Cardiac fibroblast (primary cell): ENCODE measurements around the gene PFN3.
A peak's percentile ranks its signal among the peaks of the same experiment; 100 is the strongest.
"Not testable (repeated sequence)": the region's sequence is repeated elsewhere in the genome, so short reads cannot be mapped to it uniquely, and the experiment has no call there.

Source experiments
- DNase-seq, 2 donors: peaks; one replicate each; pipeline versions ENCODE4 v3.0.0 to v3.0.0-alpha.2; 2010; ENCODE audit warnings: low read depth in 2 of 2
- H3K4me3 ChIP-seq, 2 donors: replicated peaks in 1 of 2; 1 replicate in 1 of 2; 2 replicates in 1 of 2; pipeline ENCODE4 v1.5.1; 2011; ENCODE audit warnings: low read depth in 2 of 2, low read length in 2 of 2, mild to moderate bottlenecking in 2 of 2, moderate library complexity in 1 of 2
- TF ChIP-seq, protein P1 (sequence below): IDR thresholded peaks from one replicate; pipeline ENCODE4 v1.5.1; 2011; ENCODE audit warnings: low read depth, mild to moderate bottlenecking, low read length, inconsistent platforms

The PFN3 gene

DNA sequence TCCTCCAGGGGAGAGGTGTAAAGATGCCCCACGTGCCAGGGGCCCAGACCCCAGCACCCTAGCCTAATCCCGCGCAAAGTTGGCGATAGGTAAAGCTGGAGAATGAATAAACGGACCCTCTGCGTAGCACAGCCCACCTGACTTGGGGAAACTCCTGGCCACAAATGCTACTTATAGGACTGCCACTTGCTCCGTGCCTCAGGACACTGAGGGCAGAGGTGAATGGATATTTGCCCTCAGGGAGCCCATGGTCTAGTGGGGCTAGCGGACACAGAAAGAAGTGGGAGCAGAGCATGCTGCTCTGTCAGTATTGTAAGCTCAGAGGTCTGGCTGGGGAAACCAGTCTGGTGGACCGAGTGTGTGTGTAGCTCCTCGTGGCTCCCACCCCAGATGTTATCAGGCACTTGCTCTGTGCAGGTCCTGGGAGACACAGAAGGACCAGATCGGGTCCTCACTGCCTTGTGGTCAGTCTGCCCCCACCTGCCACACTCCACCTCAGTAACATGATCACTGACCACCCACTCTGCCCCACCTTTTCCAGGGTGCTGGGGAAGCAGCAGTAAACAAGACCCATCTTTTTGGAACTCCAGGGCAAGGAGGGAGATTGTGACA is 26.9 kb upstream of the PFN3 start:
- TF ChIP-seq, protein P1, sequence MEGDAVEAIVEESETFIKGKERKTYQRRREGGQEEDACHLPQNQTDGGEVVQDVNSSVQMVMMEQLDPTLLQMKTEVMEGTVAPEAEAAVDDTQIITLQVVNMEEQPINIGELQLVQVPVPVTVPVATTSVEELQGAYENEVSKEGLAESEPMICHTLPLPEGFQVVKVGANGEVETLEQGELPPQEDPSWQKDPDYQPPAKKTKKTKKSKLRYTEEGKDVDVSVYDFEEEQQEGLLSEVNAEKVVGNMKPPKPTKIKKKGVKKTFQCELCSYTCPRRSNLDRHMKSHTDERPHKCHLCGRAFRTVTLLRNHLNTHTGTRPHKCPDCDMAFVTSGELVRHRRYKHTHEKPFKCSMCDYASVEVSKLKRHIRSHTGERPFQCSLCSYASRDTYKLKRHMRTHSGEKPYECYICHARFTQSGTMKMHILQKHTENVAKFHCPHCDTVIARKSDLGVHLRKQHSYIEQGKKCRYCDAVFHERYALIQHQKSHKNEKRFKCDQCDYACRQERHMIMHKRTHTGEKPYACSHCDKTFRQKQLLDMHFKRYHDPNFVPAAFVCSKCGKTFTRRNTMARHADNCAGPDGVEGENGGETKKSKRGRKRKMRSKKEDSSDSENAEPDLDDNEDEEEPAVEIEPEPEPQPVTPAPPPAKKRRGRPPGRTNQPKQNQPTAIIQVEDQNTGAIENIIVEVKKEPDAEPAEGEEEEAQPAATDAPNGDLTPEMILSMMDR, result no peak
- peak overlapping the region; percentile 67 to 76 for H3K4me3 ChIP-seq
- no peak for DNase-seq

DNA sequence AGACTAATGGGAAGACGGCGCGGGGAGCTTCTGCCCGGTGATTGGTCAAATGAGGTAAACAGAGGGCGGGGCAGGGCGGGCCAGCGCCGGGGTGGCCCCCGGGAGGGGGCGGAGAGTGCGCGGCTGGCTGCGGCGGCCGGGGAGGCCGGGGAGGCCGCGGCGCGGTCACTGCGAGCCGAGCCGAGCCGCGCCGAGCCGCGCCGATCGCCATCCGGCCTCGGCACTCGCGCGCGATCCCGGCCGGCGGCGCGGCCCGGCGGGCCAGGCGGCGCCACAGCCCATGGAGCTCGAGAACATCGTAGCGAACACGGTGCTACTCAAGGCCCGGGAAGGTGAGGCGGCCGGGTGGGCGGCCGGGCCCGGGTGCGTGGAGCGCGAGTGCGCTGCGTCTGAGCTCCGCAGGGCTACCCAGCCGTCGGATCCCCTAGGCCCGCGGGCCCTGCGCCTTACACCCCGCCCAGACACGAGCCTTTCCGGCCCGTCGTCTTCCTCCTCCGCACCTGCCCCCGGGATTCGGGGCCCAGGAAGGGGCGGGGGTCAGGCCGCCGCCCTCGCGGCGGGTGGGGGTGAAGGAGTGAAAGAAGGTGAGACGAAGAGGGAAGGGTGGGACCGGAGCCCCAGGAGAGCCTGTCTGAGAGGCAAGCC is 26.2 kb upstream of the PFN3 start, which contains the start of gene GRK6:
Gene GRK6 (plus strand): TSS at position 111 of the 645 bp plus-strand sequence. CDS start 170 bp downstream, at position 281.
- peak in 1 of 2 donors; percentile 37 for DNase-seq
- H3K4me3 ChIP-seq, result peak within 1 kb of the TSS; percentile 67 to 76
- TF ChIP-seq, protein P1, result no peak

DNA sequence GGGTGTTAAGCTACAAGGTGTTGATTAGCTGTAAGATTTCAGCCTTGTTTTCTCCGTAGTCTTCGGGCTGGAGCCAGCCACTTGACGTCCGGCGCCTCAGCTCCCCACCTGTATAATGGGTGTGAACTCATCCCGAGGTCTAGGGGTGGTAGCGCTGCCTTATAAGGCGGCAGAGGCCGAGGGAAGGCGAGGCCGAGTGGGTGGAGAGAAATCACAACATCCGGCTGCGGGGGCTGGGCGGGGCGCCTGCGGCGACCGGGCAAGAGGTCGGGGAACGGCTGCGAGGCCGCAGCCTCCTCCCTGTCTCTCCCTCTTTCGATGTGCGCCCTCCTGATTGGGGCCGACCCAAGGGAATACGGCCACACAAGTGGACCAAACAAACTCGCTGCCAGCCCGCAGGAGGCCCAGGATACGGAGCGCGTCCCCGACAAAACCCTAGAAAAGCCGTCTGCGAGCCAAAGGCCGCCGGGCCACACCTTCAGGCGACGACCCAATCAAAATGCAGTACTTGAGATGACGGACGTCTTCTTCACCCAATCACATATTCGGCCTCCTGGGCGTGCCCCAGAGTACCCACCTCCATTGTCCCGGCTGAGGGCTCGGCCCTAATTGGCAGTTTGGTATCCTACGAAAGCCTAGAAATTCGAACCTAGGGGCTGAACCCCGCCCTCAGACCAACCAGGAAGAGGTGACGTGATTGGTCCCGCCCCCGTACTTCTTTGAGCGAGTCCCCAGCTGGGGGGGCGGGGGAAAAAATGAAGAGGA is 25.5 kb upstream of the PFN3 start:
- TF ChIP-seq, protein P1, result no peak
- DNase-seq, result peak; percentile 100
- peak overlapping the region; percentile 58 to 65 for H3K4me3 ChIP-seq

DNA sequence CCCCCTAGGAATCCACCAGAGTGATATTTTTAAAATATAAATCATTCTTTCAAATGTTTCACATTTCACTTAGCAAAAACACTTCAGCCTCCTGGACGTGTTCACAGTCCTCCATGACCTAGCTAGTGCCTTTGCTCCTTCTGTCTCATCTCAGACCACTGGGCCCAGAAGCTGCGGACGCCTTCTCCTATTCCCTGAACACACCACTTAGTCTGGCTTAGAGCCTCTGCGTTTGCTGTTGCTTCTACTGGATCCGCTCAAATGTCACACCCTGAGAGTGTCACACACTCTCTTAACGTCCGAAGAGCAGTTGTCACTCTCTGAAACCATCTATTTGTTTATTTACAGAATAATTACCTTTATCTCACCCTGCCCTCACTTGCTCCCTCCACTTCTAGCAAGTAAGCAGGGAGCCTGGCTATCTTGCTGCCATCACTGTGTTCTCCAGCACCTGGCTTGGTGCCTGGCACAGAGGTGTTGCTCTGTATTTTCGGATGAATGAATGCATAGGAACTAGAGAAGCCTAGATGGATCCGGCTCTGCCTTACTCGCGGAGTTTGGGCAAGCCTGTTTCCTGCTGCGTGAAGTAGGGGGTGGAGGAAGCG is 24.8 kb upstream of the PFN3 start:
- no peak for DNase-seq
- TF ChIP-seq, protein P1, result no peak
- peak overlapping the region; percentile 58 to 65 for H3K4me3 ChIP-seq

DNA sequence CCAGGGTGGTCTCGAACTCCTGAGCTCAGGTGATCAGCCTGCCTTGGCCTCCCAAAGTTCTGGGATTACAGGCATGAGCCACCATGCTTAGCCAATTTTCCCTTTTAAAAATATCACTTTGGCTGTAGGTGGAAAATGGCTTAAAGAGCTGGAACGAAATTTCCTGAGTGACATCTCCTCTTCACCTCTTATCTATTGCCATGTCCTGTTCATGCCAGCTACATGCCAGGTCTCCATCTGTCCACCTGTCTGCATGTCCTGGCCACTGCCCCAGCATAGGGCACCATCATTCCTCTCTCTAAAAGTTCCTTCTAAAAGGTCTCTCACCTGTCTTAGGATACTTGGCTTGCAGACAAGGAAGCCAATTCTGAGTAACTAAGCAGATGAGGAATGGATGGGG is 23.2 kb upstream of the PFN3 start:
- TF ChIP-seq, protein P1, result no peak
- DNase-seq, result no peak
- H3K4me3 ChIP-seq, result no peak overlapping the region

DNA sequence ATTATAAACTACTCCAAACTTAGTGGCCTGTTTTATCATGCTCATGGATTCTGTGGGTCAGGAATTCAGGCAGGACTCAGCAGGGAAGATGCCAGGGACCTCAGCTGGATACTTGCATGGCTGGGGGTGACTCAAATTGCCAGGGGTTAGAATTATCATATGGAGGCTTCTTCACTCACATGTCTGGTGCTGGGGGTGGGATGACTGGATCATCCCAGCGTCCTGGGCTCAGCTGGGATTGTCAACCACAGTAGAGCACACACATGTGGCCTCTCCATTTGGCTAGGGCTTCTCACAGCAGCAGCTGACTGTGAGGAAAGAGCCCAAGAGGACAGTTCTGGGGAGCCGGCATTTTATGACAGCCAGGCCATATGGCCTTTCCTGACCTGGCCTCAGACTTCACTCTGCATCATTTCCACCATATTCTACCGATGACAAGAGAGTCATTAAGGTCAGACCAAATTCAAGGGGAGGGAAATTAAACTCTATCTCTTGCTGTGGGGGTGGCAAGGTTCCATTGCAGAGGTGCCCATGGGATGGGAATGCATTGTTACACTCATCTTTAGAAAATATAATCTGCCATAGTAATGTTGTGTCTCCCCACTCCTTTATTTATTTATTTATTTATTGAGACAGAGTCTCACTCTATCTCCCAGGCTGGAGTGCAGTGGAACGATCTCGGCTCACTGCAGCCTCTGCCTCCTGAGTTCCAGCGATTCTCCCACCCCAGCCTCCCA is 20.8 kb upstream of the PFN3 start:
- no peak overlapping the region for H3K4me3 ChIP-seq
- TF ChIP-seq, protein P1, result no peak
- no peak for DNase-seq

DNA sequence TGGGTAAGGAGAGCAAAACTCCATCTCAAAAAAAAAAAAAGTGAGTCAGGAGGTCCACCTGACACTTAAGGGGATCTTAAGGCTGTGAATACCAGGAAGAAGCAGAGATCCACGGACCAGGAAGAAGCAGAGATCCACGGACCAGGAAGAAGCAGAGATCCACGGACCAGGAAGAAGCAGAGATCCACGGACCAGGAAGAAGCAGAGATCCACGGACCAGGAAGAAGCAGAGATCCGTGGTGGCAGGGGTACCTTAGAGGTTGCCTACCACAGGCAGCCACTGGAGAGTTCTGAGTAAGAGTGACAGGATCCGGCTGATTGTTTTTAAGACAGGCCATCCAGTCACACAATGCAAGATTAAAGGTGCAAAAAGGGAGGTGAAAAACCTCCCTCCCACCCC is 20.0 kb upstream of the PFN3 start:
- H3K4me3 ChIP-seq, DNase-seq: not testable (repeated sequence)
